Stimulated activated CD8-positive, alpha-beta memory T cell treated with anti-CD3 and anti-CD28 coated beads, Interleukin-15, amount 100 ng/mL, for 24 hours (primary cell): ENCODE data around the gene BAG1.

Experiments
- DNase-seq: peaks from one replicate; pipeline ENCODE4 v3.0.0-alpha.2; 2020; ENCODE audit warnings: low read depth

The BAG1 gene

DNA sequence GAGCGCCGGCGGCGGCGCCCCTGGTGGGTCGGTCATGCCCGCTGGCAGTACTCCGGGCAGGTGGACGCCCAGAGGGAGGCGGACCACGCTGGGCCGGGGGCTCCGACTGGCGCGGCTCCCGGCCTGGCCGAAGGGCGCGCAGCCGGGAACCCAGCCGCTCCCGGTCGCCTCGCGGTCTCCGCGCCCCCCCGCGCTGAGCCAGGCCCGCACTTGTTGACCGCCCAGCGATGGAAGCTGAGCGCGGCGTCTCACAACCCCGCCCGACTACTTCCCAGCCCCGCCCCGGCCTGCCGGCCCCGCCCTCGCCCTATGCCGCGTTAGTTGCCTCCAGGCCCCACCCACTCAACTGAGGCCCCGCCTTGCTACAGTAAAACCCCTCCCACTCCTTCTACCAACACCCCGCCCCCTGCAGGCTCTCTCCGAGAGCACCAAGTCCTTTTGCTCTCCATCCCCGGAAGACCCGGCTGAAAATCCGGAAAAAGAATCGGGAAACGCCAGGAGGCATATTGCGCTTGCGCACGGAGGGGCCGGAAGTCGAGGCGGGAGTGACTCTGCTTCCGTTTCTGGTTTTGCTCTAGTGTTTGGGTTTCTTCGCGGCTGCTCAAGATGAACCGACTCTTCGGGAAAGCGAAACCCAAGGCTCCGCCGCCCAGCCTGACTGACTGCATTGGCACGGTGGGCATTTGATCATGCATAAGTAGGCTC lies at the start of gene BAG1, which contains the start of gene CHMP5:
BAG1 (minus strand) TSS at position 236 of the 705 bp plus-strand sequence.
CHMP5 (plus strand) TSS at position 577 of the 705 bp plus-strand sequence; CDS start at position 607, 30 bp downstream.
- DNase-seq = peak; percentile 97

DNA sequence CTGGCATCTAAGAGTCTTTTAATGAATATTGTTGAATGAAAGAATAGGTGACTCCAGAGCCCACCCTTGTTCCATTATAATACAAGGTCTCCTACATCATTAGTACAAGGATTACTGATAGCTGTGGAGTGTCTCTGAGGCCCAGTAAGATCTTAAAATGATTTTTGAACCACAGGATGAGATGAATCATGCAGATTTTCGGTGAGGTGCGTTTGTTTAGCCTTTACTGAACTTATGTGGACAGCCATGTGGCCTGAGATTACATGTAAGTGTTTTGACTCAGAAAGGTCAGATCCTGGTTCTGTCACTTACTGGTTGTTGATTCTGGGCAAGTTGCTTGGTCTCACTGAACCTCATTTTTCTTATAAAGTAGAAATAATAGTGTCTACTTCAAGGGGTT lies 47.4 kb upstream of the BAG1 start:
- DNase-seq = no peak

DNA sequence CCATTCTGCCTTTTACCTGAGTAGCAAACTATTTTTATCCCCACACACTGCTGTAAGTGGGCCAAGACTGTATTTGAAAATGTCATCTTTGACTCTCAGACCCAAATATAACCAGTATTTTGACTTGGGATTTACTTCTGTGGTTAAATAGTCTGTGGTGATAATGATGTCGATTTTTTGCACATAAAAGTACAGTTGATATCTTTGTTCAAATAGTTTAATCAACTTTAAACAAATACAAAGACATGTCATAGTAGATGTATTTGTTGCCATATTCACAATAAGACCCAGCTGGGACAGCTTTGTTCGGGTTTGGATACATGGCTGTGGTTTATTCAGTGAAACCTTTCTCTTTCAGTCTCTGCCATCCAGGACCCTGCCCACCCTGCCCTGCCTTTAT lies 46.2 kb upstream of the BAG1 start:
- DNase-seq = no peak

- DNase-seq = no peak
Measured at GRCh38 chr9:33309903-33310302, 45.4 kb upstream of the BAG1 start.

GRCh38 chr9:33307067-33307466 lies 42.6 kb upstream of the BAG1 start:
- DNase-seq = no peak

GRCh38 chr9:33306037-33306436 lies 41.5 kb upstream of the BAG1 start:
- no peak for DNase-seq

DNA sequence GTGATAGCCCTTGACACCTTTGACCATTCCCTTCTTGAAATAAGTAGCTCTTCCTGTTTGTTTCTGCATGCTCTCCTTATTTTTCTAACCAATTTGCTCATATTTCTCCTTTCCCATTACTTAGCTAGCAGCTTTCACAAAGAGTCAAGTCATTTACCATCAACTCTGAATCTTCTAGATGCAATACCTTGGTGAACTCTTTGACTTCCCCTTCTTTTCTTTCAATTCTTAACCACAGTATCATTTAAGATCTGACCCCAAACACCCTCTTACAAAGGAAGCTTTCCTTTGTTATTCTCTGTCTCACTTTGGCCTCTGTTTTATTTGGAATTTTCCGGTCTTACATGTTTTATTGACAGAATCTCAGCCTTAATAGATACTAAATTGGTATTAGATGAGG lies 39.9 kb upstream of the BAG1 start:
- DNase-seq = no peak

GRCh38 chr9:33300546-33300945 lies 36.0 kb upstream of the BAG1 start:
- DNase-seq = no peak

GRCh38 chr9:33297432-33297831 lies 32.9 kb upstream of the BAG1 start:
- no peak for DNase-seq

GRCh38 chr9:33295571-33295970 lies 31.1 kb upstream of the BAG1 start:
- DNase-seq = no peak

GRCh38 chr9:33294670-33295432 lies 30.3 kb upstream of the BAG1 start:
- no peak for DNase-seq

DNA sequence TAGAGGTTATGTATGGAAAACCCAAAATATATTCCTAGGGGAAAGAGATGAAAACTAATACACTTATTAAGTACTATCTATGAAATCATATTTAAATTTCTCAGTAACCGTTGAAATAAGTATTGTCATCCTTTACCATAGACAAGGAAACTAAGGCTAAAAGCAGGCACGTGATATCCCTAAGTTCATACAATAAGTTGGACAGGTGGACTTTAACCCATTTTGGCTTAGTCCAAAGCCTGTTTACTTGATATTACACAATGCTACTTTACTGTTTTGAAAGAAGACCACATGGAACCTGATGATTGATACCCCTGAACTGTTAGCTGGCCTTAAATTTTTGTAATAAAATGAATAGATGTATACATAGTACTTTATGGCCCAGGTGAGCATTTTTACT lies 29.3 kb upstream of the BAG1 start:
- no peak for DNase-seq

GRCh38 chr9:33291901-33292300 lies 27.4 kb upstream of the BAG1 start:
- DNase-seq = no peak

- no peak for DNase-seq
Measured at GRCh38 chr9:33291031-33291397, 26.5 kb upstream of the BAG1 start.

GRCh38 chr9:33290247-33291030 lies 25.9 kb upstream of the BAG1 start, which contains the start of gene NFX1:
Gene NFX1, plus strand, starts transcription at chr9:33290516. Its CDS starts 57 bp downstream, at chr9:33290573.
- peak; percentile 95 for DNase-seq

GRCh38 chr9:33289936-33290246 lies 25.4 kb upstream of the BAG1 start:
- no peak for DNase-seq

- no peak for DNase-seq
Measured at GRCh38 chr9:33289496-33289895, 25.0 kb upstream of the BAG1 start.

GRCh38 chr9:33288828-33289483 lies 24.4 kb upstream of the BAG1 start:
- no peak for DNase-seq

DNA sequence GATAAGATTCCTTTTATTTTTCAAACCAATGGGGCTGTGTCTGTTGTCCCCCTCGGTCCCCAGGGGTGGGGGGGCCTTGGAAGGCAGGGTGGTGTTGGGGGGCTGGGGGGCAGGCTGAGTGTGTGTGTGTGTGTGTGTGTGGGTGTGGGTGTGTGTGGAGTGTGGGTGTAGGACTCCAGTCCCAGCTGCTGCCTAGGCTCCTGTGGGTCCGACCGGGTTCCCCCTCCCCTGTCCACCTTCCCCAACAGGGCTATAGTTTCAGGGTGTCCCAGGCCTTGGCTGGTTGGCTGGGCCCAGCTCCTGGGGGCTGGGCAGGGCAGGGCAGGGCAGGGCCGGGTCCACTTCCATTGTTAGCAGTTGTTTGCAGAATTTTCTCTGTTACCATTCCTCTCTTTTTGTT lies 23.7 kb upstream of the BAG1 start:
- DNase-seq = no peak

GRCh38 chr9:33287087-33287490 lies 22.6 kb upstream of the BAG1 start:
- DNase-seq = no peak

DNA sequence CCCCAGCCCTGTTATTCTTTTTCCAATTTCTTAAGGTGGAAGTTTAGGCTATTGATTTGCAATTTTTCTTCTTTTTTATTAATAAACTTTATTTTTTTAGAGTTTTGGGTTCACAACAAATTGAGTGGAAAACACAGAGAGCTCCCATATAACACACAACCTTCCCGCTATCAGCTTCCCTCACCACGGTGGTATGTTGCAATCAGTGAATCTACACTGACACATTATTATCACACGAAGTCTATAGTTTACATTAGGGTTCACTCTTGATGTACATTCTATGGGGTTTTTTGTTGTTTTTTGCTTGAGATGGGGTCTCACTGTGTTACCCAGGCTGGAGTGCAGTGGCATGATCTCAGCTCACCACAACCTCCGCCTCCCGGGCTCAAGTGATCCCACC lies 21.0 kb upstream of the BAG1 start:
- no peak for DNase-seq

DNA sequence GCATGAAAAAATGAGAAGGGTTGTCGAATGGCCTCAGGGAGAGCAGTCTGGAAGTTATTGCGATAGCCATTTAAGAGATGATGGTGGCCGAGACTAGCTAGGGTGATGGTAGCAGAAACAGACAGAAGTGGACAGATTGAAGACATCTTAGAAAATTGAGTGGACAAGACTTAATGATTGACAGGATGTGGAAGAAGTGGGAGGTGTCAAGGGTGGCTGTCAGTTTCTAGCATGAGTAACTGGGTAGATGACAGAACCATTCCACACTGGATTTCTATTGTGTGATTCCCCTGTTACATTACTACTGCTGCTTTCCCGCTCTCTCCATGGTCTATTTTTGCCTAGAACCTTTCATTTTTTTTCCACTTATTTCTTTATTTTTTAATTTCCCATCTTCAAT lies 13.0 kb upstream of the BAG1 start:
- no peak for DNase-seq
